Activated CD8-positive, alpha-beta T cell treated with anti-CD3 and anti-CD28 coated beads for 36 hours (primary cell): ENCODE results near the gene PARD3. TPM values are rescaled to one million over a fixed set of nuclear protein-coding genes. Genes with fewer than 3 reads are reported as not detected.

Source experiments
- ATAC-seq: fragments of 200-7000 bp; cut with Tn5 transposase; one replicate; pipeline ENCODE4 v1.10.0; 2021; ENCODE audit warnings: mild to moderate bottlenecking, moderate library complexity
- CTCF ChIA-PET: fragments of 350-600 bp; sonication (Branson Sonifier 250); formaldehyde crosslinking; loops from one replicate; lab custom pipeline; 2021; ENCODE audit warnings: antibody characterized with exemption; lab: Charles Lee
- POLR2A ChIA-PET: fragments of 350-600 bp; sonication (Branson Sonifier 250); formaldehyde crosslinking; loops from one replicate; lab custom pipeline; 2021; ENCODE audit warnings: antibody characterized with exemption; lab: Charles Lee
- DNase-seq: peaks from one replicate; pipeline ENCODE4 v3.0.0-alpha.2; 2020
- H3K27ac Mint-ChIP-seq: one replicate; pipeline ENCODE4 v1.8.0; 2021; ENCODE audit warnings: mild to moderate bottlenecking, mixed read lengths
- H3K27me3 Mint-ChIP-seq: one replicate; pipeline ENCODE4 v1.8.0; 2021; ENCODE audit warnings: mixed read lengths
- H3K36me3 Mint-ChIP-seq: one replicate; pipeline ENCODE4 v1.8.0; 2021; ENCODE audit warnings: low read depth, mixed read lengths
- H3K4me1 Mint-ChIP-seq: one replicate; pipeline ENCODE4 v1.8.0; 2021; ENCODE audit warnings: low read depth, mixed read lengths
- H3K4me3 Mint-ChIP-seq: one replicate; pipeline ENCODE4 v1.8.0; 2021; ENCODE audit warnings: mild to moderate bottlenecking, moderate library complexity, mixed read lengths
- H3K9me3 Mint-ChIP-seq: one replicate; pipeline ENCODE4 v1.8.0; 2021; ENCODE audit warnings: mixed read lengths
- CTCF ChIP-seq: fragments of 200-600 bp; IDR thresholded peaks from one replicate; pipeline ENCODE4 v1.8.0; 2022; ENCODE audit warnings: antibody characterized with exemption, mild to moderate bottlenecking
- intact Hi-C: fragments of 100-400 bp; cut with micrococcal nuclease; formaldehyde crosslinking; loops from one replicate; pipeline ENCODE4 v1.10.0; 2022
- total RNA-seq, 2 experiments: library from RNA; stranded (reverse); gene quantifications; one replicate each; pipeline ENCODE4 v1.2.3, GENCODE V29; 2021

Gene PARD3
- total RNA-seq, 2 experiments from 2014 or later, result 1.6 to 2.0 TPM

DNA sequence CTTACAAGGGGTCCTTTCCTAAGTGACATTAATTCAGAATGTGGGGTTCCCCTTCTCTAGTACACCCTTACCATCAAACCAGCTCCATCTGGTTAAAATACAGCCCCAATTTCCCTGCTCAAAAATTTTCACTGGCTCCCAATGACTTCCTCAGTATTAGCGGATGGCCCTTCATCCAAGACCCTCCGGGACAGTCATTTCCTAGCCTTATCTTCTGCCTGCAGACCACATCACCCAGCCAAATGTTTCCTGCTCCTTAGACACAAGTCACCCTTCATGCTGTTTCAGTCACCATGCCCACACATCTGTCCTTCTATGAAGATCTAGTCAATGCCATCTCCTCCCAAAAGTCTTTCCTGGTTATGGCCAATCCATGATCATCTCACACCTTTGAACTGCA is 45.2 kb downstream of the PARD3 start:
- ATAC-seq, result no peak
- no peak for DNase-seq
- CTCF ChIA-PET, result no interaction called here
- no peak for TF ChIP-seq CTCF
- Mint-ChIP-seq H3K4me1 (no peaks in the 10 kb centered on the region), H3K36me3 (no peaks in the 10 kb centered on the region), H3K27me3 (no peaks in the 10 kb centered on the region), H3K4me3 (no peak overlapping the region), H3K27ac (no peak overlapping the region), H3K9me3 (no peaks in the 10 kb centered on the region)
- POLR2A ChIA-PET, result no interaction called here
- intact Hi-C loops, result no loop called here

- POLR2A ChIA-PET, result no interaction called here
- H3K9me3 Mint-ChIP-seq, result no peaks in the 10 kb centered on the region
- CTCF ChIA-PET, result no interaction called here
- H3K4me3 Mint-ChIP-seq, result no peak overlapping the region
- no peak for DNase-seq
- H3K27me3 Mint-ChIP-seq, result no peaks in the 10 kb centered on the region
- no peaks in the 10 kb centered on the region for H3K4me1 Mint-ChIP-seq
- intact Hi-C loops, result no loop called here
- ATAC-seq, result no peak
- H3K27ac Mint-ChIP-seq, result no peak overlapping the region
- H3K36me3 Mint-ChIP-seq, result no peaks in the 10 kb centered on the region
- no peak for TF ChIP-seq CTCF
Observed at GRCh38 chr10:34768972-34769330, 46.1 kb downstream of the PARD3 start.

- no peaks in the 10 kb centered on the region for H3K27me3 Mint-ChIP-seq
- DNase-seq, result no peak
- H3K36me3 Mint-ChIP-seq, result no peaks in the 10 kb centered on the region
- no peaks in the 10 kb centered on the region for H3K4me1 Mint-ChIP-seq
- ChIA-PET POLR2A (no interaction called here), CTCF (no interaction called here)
- no peak for ATAC-seq
- intact Hi-C loops, result no loop called here
- H3K4me3 Mint-ChIP-seq, result no peak overlapping the region
- no peaks in the 10 kb centered on the region for H3K9me3 Mint-ChIP-seq
- TF ChIP-seq CTCF, result no peak
- H3K27ac Mint-ChIP-seq, result no peak overlapping the region
Observed at GRCh38 chr10:34768261-34768971, 46.7 kb downstream of the PARD3 start.

GRCh38 chr10:34766811-34767494 is 48.1 kb downstream of the PARD3 start:
- no peaks in the 10 kb centered on the region for H3K4me1 Mint-ChIP-seq
- H3K27ac Mint-ChIP-seq, result no peak overlapping the region
- intact Hi-C loops, result no loop called here
- H3K36me3 Mint-ChIP-seq, result no peaks in the 10 kb centered on the region
- POLR2A ChIA-PET, result no interaction called here
- H3K4me3 Mint-ChIP-seq, result no peak overlapping the region
- ATAC-seq (no peak), DNase-seq (no peak)
- CTCF ChIA-PET, result interaction anchor here (1.2 kb wide), 1 partner anchor 228 kb away, joined by 3 read pairs; no protein-coding TSS in a partner anchor
- no peaks in the 10 kb centered on the region for H3K9me3 Mint-ChIP-seq
- TF ChIP-seq CTCF, result no peak
- peaks cover 1% of the 10 kb centered on the region for H3K27me3 Mint-ChIP-seq

DNA sequence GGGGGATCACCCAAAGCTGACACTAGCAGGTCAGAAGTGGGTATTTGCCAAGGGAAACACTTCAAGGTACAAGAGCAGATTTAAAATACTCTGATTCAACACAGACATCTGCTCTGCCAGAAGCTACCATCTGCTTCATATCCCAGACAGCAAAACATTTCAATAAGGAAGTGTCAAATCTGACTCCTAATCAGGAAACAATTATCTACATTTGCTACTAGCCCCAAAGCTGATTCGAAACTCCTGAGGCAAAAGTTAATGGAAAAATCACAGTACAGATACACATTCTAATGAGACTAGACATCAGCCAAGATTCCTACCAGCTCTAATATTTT is 48.9 kb downstream of the PARD3 start:
- POLR2A ChIA-PET, result no interaction called here
- DNase-seq (no peak), ATAC-seq (no peak)
- Mint-ChIP-seq H3K27me3 (peaks cover 1% of the 10 kb centered on the region), H3K9me3 (no peaks in the 10 kb centered on the region), H3K4me3 (no peak overlapping the region), H3K4me1 (no peaks in the 10 kb centered on the region), H3K36me3 (no peaks in the 10 kb centered on the region), H3K27ac (no peak overlapping the region)
- CTCF ChIA-PET, result interaction anchor here (1.2 kb wide), 1 partner anchor 228 kb away, joined by 3 read pairs; no protein-coding TSS in a partner anchor
- TF ChIP-seq CTCF, result no peak
- intact Hi-C loops, result no loop called here
